ENCODE data around the gene RAB37. TPM values are rescaled to one million over a fixed set of nuclear protein-coding genes. Genes with fewer than 3 reads are reported as not detected.

RAB37 gene
- total and polyA plus RNA-seq, 2 of the 13 experiments (the other 11 are each of a cell fraction or from before 2014, with no cell fraction given): 0.91 to 3.7 TPM

- TF ChIP-seq THAP9 (CRISPR knock-in tag; IDR thresholded peaks at IDR 0.05; ENCODE audit: borderline replicate concordance) (0 out of 2 replicates have a peak, but pooled peaks have one; percentile 12), FOSL2 (CRISPR knock-in tag; IDR thresholded peaks at IDR 0.05) (no peak), HHEX (CRISPR knock-in tag; IDR thresholded peaks at IDR 0.05) (peak; percentile 32; the same call in 1 of the 2 replicates), CENPBD1 (CRISPR knock-in tag; IDR thresholded peaks at IDR 0.05; ENCODE audit: borderline replicate concordance, low read depth) (peak; percentile 72; the same call in 1 of the 2 replicates), ZNF280B (CRISPR knock-in tag; IDR thresholded peaks at IDR 0.05; ENCODE audit: borderline replicate concordance) (peak; percentile 10; the same call in 1 of the 2 replicates), TEAD3 (CRISPR knock-in tag; optimal IDR thresholded peaks at IDR 0.05; ENCODE audit: borderline replicate concordance) (peak; percentile 96), UBTF (CRISPR knock-in tag; IDR thresholded peaks at IDR 0.05) (peak; percentile 12; the same call in 1 of the 2 replicates), BCL3 (CRISPR knock-in tag; IDR thresholded peaks at IDR 0.05) (0 out of 2 replicates have a peak, but pooled peaks have one; percentile 18), NR2F6 (IDR thresholded peaks at IDR 0.05) (no peak), NR2F6 (CRISPR knock-in tag; IDR thresholded peaks at IDR 0.05) (no peak), ZMYM2 (CRISPR knock-in tag; IDR thresholded peaks at IDR 0.05) (peak; percentile 13; the same call in 1 of the 2 replicates), TBX3 (IDR thresholded peaks at IDR 0.05; ENCODE audit: borderline replicate concordance) (no peak), TFDP2 (CRISPR knock-in tag; IDR thresholded peaks at IDR 0.05) (peak; percentile 51; the same call in 1 of the 2 replicates), HCFC1 (IDR thresholded peaks at IDR 0.05; ENCODE audit: low read depth, low read length) (no peak), RNF2 (conservative IDR thresholded peaks at IDR 0.05; ENCODE audit: low read depth) (no peak), ZNF749 (CRISPR knock-in tag; IDR thresholded peaks at IDR 0.05; ENCODE audit: borderline replicate concordance) (0 out of 2 replicates have a peak, but pooled peaks have one; percentile 43), ETV6 (CRISPR knock-in tag; conservative IDR thresholded peaks at IDR 0.05) (no peak), ZNF546 (CRISPR knock-in tag; conservative IDR thresholded peaks at IDR 0.05) (0 out of 2 replicates have a peak, but pooled peaks have one; percentile 19), PTBP1 (IDR thresholded peaks at IDR 0.05; ENCODE audit: low read depth, low read length, poor library complexity, severe bottlenecking) (peak; percentile 45)
Observed at GRCh38 chr17:74737299-74738050, 419 bp downstream of the RAB37 start (continued).

Data from HepG2 (cell line).